Skeletal muscle tissue (tissue), 4 donors: ENCODE results near the gene TRIB2. TPM values are rescaled to one million over a fixed set of nuclear protein-coding genes. Genes with fewer than 3 reads are reported as not detected.

Experiments
- H3K27ac ChIP-seq: one replicate; pipeline ENCODE4 v1.7.0; 2013; ENCODE audit warnings: mild to moderate bottlenecking, low read depth, low read length, inconsistent platforms
- H3K27me3 ChIP-seq, 3 donors: one replicate each; pipeline ENCODE4 v1.7.0; 2013; ENCODE audit warnings: low read length in 3 of 3; ENCODE audit not compliant: control insufficient read depth in 3 of 3, insufficient read depth in 3 of 3
- H3K36me3 ChIP-seq, 3 donors: one replicate each; pipeline ENCODE4 v1.7.0; 2013; ENCODE audit warnings: low read length in 3 of 3; ENCODE audit not compliant: control insufficient read depth in 3 of 3, insufficient read depth in 3 of 3
- H3K4me1 ChIP-seq, 3 donors: one replicate each; pipeline ENCODE4 v1.7.0; 2013; ENCODE audit warnings: low read length in 3 of 3, mild to moderate bottlenecking in 3 of 3; ENCODE audit not compliant: control insufficient read depth in 3 of 3, insufficient read depth in 3 of 3
- H3K4me3 ChIP-seq, 3 donors: one replicate each; pipeline ENCODE4 v1.7.0; 2013; ENCODE audit warnings: low read length in 3 of 3
- H3K9ac ChIP-seq, 3 donors: one replicate each; pipeline ENCODE4 v1.7.0; 2013; ENCODE audit warnings: low read length in 3 of 3, mild to moderate bottlenecking in 3 of 3, moderate library complexity in 2 of 3, low read depth in 1 of 3
- H3K9me3 ChIP-seq, 3 donors: one replicate each; pipeline ENCODE4 v1.7.0; 2013; ENCODE audit warnings: low read length in 3 of 3; ENCODE audit not compliant: control insufficient read depth in 3 of 3
- total RNA-seq: library from RNA; depleted of rRNA; stranded (reverse); fragments of >200 nt; gene quantifications from one replicate; pipeline ENCODE4 v1.2.3, GENCODE V29; 2014
- donor health status: Osteomylitis.

TRIB2 gene
- total RNA-seq = 38.1 TPM

DNA sequence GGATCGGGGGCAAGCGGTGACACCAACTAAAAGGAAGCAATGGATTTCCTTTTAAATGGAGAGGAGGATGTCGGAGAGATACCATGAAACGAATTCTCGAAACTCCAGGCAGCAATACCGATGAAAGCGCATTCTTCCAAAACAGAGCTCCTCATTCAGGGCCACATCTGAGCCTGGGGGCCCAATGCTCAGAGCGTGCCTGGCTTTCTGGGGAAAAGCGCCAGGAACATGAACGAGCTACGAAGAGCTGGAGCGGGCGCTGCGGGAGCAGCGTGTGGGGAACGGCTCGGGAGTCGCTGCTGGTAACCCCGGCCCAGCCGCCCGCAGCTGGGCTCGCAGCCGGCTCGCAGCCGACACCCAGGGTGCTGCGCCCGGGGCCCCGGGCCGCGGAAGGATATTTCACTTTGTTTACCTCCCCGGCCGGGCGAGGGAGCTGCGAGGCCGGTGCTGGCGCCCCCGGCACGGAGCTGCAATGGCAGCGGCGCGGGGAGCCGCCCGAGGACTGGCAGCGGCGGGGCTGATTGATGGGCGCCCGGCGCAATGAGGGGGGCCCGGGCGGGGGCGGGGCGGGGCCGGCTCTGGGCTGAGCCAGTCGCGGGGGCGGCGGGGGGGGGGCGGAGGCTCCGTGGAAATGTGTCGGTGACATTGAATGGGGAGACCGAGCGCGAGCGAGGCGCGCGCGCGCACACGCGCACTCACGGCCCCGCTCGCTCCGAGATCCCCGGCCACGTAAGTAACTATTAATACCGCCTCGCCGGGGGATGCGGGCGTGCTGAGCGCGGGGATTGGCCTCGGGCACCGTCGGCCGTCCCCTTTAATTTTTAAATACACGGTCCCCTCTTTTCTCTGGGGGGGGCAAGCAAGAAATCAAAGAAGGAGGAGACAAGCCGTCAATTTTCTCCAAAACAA, at the start of gene TRIB2:
Gene TRIB2 (plus strand): TSS at position 655 of the 909 bp plus-strand sequence. CDS start 1,372 bp downstream, outside the sequence.
- Histone ChIP-seq H3K27ac (peak within 1 kb of the TSS; percentile 95), H3K36me3 (no peaks in the 10 kb centered on the region), H3K27me3 (no peaks in the 10 kb centered on the region), H3K4me1 (peaks cover 28 to 36% (median 36%) of the 10 kb centered on the region in 3 donors), H3K9ac (peak within 1 kb of the TSS; percentile 95 to 96 (median 95)), H3K9me3 (no peaks in the 10 kb centered on the region), H3K4me3 (peak within 1 kb of the TSS; percentile 88 to 96 (median 92))

DNA sequence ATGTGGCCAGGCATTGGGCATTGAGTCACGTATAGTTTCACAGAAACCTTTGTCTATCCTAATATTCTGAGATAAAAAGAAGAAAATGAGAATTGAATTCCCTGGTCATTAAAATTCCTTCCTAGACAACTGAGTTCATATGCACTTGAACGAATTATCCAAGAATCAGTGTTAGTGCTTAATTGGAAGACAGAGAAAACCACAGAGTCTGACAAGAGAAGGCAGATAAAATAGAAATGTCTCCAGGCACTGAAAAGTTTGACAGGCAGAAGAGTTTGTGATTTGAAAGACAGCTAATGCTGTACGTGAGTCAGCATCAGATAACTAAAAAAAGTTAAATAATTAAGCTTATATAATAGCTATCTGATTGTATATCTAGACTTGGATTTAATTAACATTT, 47.7 kb upstream of the TRIB2 start:
- Histone ChIP-seq H3K4me3 (no peak overlapping the region), H3K27me3 (no peaks in the 10 kb centered on the region), H3K36me3 (no peaks in the 10 kb centered on the region), H3K9me3 (peaks cover 0 to 4% (median 2%) of the 10 kb centered on the region in 3 donors), H3K4me1 (no peaks in the 10 kb centered on the region), H3K9ac (no peak overlapping the region), H3K27ac (no peak overlapping the region)

DNA sequence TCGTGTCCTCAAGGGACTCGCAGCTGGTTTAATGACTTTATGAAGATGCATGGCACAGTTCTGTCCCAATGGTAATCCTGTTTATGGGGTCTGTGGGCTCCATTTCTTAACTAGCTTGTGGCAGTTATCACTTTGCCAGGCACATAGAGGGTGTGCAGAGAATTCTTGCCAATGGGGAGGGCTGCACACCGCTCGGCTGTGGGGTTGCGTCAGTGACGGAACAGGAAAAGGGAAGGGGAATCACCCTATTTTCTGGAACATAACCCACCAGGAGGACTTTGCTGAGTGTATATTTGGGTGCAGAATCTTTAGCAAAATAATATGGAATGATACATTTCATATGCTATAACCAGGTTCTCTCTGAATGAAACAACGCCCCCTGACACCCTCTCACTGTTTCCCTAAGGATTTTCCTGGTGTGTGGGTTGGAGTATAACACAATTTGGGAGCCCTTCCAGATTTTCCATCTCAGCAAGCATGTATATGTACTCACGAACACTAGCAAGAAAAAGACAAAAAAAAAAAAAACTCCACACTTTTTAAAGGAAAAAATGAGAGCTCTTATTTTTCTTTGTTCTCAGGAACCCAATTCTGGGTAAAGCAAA, 43.9 kb upstream of the TRIB2 start:
- H3K4me3 ChIP-seq = no peak overlapping the region
- H3K9me3 ChIP-seq = no peaks in the 10 kb centered on the region
- H3K4me1 ChIP-seq = no peaks in the 10 kb centered on the region
- no peak overlapping the region for H3K9ac ChIP-seq
- H3K27ac ChIP-seq = no peak overlapping the region
- no peaks in the 10 kb centered on the region for H3K36me3 ChIP-seq
- H3K27me3 ChIP-seq = no peaks in the 10 kb centered on the region

DNA sequence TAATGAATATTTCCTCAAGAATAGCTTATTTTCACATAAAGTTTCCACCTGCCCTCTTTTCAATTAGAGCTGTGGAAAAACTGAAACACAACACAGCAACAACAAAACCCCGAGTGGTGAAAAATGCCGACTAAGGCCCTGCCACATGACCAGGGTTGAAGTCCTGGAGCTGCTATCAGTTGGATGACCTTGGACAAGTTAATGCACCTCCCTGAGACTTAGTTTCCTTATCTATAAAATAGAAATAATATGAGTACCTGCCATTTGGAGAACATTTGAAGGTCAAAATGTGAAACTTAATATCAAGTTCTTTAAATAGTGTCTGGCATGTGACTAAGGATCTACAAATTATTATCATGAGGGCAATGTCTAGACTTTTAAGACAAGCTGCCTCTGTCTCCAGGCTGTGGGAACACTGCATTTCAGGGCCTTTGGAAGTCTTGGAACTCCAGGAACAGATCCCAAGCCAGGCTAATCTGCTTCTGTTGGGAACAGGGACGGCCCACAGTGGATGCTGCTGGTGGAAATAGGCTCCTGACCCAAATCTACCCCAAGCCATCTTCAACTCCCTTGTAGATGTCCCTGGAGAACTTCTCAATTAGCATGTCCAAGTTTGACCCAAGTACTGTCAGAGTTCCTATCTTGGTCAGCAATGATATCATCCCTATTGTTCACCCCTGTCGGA, 42.0 kb upstream of the TRIB2 start:
- Histone ChIP-seq H3K9ac (no peak overlapping the region), H3K27me3 (no peaks in the 10 kb centered on the region), H3K27ac (no peak overlapping the region), H3K4me3 (no peak overlapping the region), H3K4me1 (no peaks in the 10 kb centered on the region), H3K9me3 (no peaks in the 10 kb centered on the region), H3K36me3 (no peaks in the 10 kb centered on the region)

DNA sequence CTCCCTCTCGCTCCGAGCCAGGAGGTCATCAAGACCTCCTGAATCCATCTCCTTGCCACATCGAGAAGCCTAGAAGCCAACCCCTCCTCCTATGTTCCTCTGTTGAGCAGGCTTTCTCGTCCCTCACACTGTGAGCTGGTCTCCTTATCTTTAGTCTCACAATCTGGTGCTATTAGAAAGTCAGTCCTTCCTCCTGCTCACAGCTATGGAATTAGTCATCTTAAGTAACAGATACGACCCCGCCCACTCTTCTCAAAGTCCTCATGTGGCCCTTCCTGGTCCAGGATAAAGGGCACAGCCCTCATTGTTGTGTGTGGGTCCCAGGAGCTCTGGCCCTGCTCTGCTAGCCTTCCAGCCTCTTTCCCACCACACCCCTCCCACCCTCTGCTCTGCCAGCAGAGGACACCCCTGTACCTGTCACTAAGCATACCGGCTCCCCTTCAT, 41.4 kb upstream of the TRIB2 start:
- H3K36me3 ChIP-seq = no peaks in the 10 kb centered on the region
- no peaks in the 10 kb centered on the region for H3K9me3 ChIP-seq
- H3K27ac ChIP-seq = no peak overlapping the region
- H3K9ac ChIP-seq = no peak overlapping the region
- no peaks in the 10 kb centered on the region for H3K4me1 ChIP-seq
- H3K27me3 ChIP-seq = no peaks in the 10 kb centered on the region
- no peak overlapping the region for H3K4me3 ChIP-seq

DNA sequence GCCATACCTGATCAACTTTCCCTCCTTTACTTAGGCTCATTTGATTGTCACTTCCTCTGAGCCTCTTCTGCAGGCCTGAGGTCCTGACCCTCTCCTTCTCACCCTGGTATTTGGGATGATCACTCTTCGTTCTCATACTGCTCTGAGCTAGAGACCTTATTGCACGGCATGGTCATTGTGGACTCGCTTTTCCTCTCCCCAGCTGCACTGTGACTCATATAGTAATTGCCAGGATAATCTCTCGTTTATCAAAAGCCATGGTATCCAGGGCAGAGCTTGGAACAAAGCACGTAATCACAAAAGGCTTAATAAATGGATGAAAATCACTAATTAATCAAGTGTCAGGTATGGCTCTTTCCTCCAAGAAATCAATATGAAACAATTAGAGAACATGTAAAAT, 40.9 kb upstream of the TRIB2 start:
- Histone ChIP-seq H3K27me3 (no peaks in the 10 kb centered on the region), H3K27ac (no peak overlapping the region)

DNA sequence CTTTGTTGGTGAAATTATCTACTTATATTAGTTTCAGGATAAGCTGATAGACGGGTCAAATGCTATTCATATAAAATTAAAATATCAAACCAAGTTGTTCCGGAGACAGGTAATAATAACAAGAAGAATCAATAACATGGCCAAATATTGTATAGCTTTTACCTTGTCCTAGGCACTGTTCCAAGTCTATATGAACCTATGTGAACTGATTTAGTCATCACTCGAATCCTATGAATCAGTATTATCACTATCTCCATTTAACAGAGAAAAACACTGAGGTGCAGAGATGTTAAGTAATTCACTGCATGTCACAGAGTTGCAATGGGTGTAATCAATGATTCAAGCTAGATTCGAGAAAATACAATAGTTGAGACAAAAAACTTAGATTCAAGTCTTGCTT, 40.0 kb upstream of the TRIB2 start:
- Histone ChIP-seq H3K4me1 (no peaks in the 10 kb centered on the region), H3K36me3 (no peaks in the 10 kb centered on the region)

More for the DNA sequence above, 40.9 kb upstream of the TRIB2 start:
- no peaks in the 10 kb centered on the region for H3K36me3 ChIP-seq
- no peaks in the 10 kb centered on the region for H3K9me3 ChIP-seq
- H3K9ac ChIP-seq = no peak overlapping the region
- H3K4me3 ChIP-seq = no peak overlapping the region
- H3K4me1 ChIP-seq = no peaks in the 10 kb centered on the region

DNA sequence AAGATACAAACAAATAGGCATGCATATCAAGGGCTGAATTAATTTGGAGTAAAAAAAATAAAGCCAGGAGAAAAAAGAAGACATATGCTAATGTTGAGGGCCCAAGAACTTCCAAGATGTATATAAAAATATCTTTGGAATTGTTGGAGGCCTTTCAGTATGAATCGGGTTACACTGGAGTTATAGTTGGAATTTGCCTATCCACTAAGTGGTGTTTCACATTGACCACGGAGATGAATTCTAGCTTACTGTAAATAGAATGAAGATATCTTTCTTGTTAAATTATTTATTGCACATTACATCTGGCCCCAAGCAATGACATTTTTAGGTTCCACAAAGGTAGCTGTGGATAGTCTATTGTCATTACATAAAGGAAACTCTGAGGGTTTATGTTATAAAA, 38.5 kb upstream of the TRIB2 start:
- H3K9me3 ChIP-seq = no peaks in the 10 kb centered on the region
- no peaks in the 10 kb centered on the region for H3K27me3 ChIP-seq
- no peak overlapping the region for H3K4me3 ChIP-seq
- no peaks in the 10 kb centered on the region for H3K36me3 ChIP-seq
- no peaks in the 10 kb centered on the region for H3K4me1 ChIP-seq
- no peak overlapping the region for H3K9ac ChIP-seq
- no peak overlapping the region for H3K27ac ChIP-seq

More for the DNA sequence above, 40.0 kb upstream of the TRIB2 start:
- Histone ChIP-seq H3K27ac (no peak overlapping the region), H3K9ac (no peak overlapping the region), H3K27me3 (no peaks in the 10 kb centered on the region), H3K9me3 (no peaks in the 10 kb centered on the region), H3K4me3 (no peak overlapping the region)

DNA sequence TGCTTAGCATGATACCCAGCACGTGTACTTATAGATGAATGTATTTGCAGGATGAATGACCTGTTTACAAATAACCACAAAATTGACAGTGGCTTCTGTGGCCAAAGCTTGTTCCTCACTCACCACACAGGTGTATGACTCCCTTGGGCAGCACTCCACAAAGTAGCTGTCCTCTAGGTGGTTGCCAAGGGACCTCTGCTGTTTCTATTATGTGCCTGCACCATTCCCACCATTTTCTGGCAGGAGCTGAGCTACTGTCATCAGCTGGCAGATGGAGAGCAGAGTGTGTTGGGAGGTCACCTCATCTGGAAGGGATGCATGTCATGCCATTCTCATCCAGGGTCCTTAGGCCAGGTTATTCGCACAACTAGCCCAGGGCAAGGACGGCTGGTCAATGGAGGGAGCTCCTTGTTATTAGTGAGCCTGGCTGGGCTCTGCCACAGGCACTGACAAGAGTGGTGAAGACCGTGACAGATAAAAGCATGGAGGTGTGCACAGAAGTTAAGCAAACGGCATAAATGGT, 37.1 kb upstream of the TRIB2 start:
- Histone ChIP-seq H3K4me3 (no peak overlapping the region), H3K9me3 (no peaks in the 10 kb centered on the region), H3K4me1 (peaks cover 4 to 7% (median 7%) of the 10 kb centered on the region in 3 donors), H3K27ac (no peak overlapping the region), H3K27me3 (no peaks in the 10 kb centered on the region), H3K36me3 (no peaks in the 10 kb centered on the region), H3K9ac (no peak overlapping the region)
